A549 (cell line): ENCODE measurements around the gene ACYP2. TPM values are rescaled to one million over a fixed set of nuclear protein-coding genes. Genes with fewer than 3 reads are reported as not detected.

ENCODE experiments used
- ATAC-seq, 2 experiments: fragments of 200-7000 bp in 1 of 2; fragments of >200 bp in 1 of 2; cut with Nextera tagmentation in 1 of 2; cut with Tn5 transposase in 1 of 2; 3 replicates each; pipeline versions ENCODE4 v1.8.0 to v1.9.1; 2018 to 2020; ENCODE audit warnings: mild to moderate bottlenecking in 1 of 2, moderate library complexity in 1 of 2
- CTCF ChIA-PET: fragments of 300-600 bp; sonication (Branson Sonifier 250); formaldehyde crosslinking; extraction: SDS; loops from one replicate; lab custom pipeline; 2021; ENCODE audit warnings: antibody characterized with exemption, inconsistent platforms; lab: Yijun Ruan, JAX
- POLR2A ChIA-PET: fragments of 350-600 bp; formaldehyde crosslinking; extraction: SDS; loops from one replicate; lab custom pipeline; 2021; ENCODE audit warnings: antibody characterized with exemption, inconsistent platforms; lab: Yijun Ruan, JAX
- DNase-seq, 2 experiments: peaks; one replicate each; pipeline versions ENCODE4 v3.0.0 to v3.0.0-alpha.2; 2011 to 2016; ENCODE audit warnings: low read depth in 1 of 2, low spot score in 1 of 2
- FAIRE-seq: peaks from 2 replicates; lab custom pipeline; 2011; peaks lifted over from hg19 to GRCh38; lab: Jason Lieb, UNC
- H3K27ac ChIP-seq, 2 experiments: fragments of >200 bp; sonication (Bioruptor Twin); formaldehyde crosslinking; 3 replicates each; pipeline ENCODE4 v1.5.1; 2016 to 2017
- H3K4me1 ChIP-seq: fragments of >200 bp; sonication (Bioruptor Twin); formaldehyde crosslinking; 3 replicates; pipeline ENCODE4 v1.6.1; 2016
- H3K4me2 ChIP-seq: fragments of >200 bp; sonication (Bioruptor Twin); formaldehyde crosslinking; 3 replicates; pipeline ENCODE4 v1.6.1; 2016
- H3K4me3 ChIP-seq: fragments of >200 bp; sonication (Bioruptor Twin); formaldehyde crosslinking; 3 replicates; pipeline ENCODE4 v1.5.1; 2016
- H3K9me3 ChIP-seq: fragments of >200 bp; sonication (Bioruptor Twin); formaldehyde crosslinking; 3 replicates; pipeline ENCODE4 v1.6.1; 2016
- ATOH8 ChIP-seq: fragments of 250-450 bp; sonication (Bioruptor Pico); IDR thresholded peaks from 2 replicates; pipeline ENCODE4 v1.5.0; 2020; ENCODE audit warnings: low read depth, mild to moderate bottlenecking, moderate library complexity
- CBX2 ChIP-seq: fragments of 200-600 bp; sonication (generic); IDR thresholded peaks from 2 replicates; pipeline ENCODE4 v1.6.1; 2016; ENCODE audit warnings: low read depth, mild to moderate bottlenecking, borderline replicate concordance
- CBX8 ChIP-seq: fragments of 200-600 bp; sonication (generic); IDR thresholded peaks from 2 replicates; pipeline ENCODE4 v1.6.1; 2016
- CHD2 ChIP-seq: fragments of 150-350 bp; IDR thresholded peaks from 2 replicates; pipeline ENCODE4 v1.6.1; 2014; ENCODE audit warnings: low read length; ENCODE audit not compliant: partially characterized antibody
- CHD4 ChIP-seq: fragments of 200-600 bp; sonication (generic); IDR thresholded peaks from 2 replicates; pipeline ENCODE4 v1.6.1; 2016; ENCODE audit warnings: antibody characterized with exemption, mild to moderate bottlenecking, borderline replicate concordance
- E2F6 ChIP-seq: IDR thresholded peaks from 2 replicates; pipeline ENCODE4 v1.6.1; 2012; ENCODE audit warnings: low read depth, borderline replicate concordance
- EHF ChIP-seq: fragments of 250-450 bp; sonication (Bioruptor Pico); IDR thresholded peaks from 2 replicates; pipeline ENCODE4 v1.5.0; 2020; ENCODE audit warnings: mild to moderate bottlenecking
- EP300 ChIP-seq, 2 experiments: fragments of >200 bp; sonication (Bioruptor Twin); formaldehyde crosslinking; IDR thresholded peaks; 2 replicates in 1 of 2; 3 replicates in 1 of 2; pipeline ENCODE4 v1.6.1; 2016 to 2017
- FOSB ChIP-seq: fragments of 250-450 bp; sonication (Bioruptor Pico); IDR thresholded peaks from 2 replicates; pipeline ENCODE4 v1.5.0; 2020; ENCODE audit warnings: mild to moderate bottlenecking, moderate library complexity
- FOXS1 ChIP-seq: fragments of 250-450 bp; sonication (Bioruptor Pico); IDR thresholded peaks from 2 replicates; pipeline ENCODE4 v1.5.0; 2020; ENCODE audit warnings: mild to moderate bottlenecking, moderate library complexity
- GATA3 ChIP-seq: IDR thresholded peaks from 2 replicates; pipeline ENCODE4 v1.6.1; 2012; ENCODE audit warnings: borderline replicate concordance
- HEYL ChIP-seq: fragments of 250-450 bp; sonication (Bioruptor Pico); IDR thresholded peaks from 2 replicates; pipeline ENCODE4 v1.8.0; 2021; ENCODE audit warnings: mild to moderate bottlenecking, moderate library complexity
- JUN ChIP-seq, 2 experiments: fragments of >200 bp; sonication (Bioruptor Twin); formaldehyde crosslinking; IDR thresholded peaks; 2 replicates in 1 of 2; 3 replicates in 1 of 2; pipeline ENCODE4 v1.6.1; 2016 to 2017
- KDM1A ChIP-seq: fragments of 200-600 bp; sonication (generic); IDR thresholded peaks from 2 replicates; pipeline ENCODE4 v1.6.1; 2016; ENCODE audit warnings: low read depth, mild to moderate bottlenecking
- KDM5A ChIP-seq: fragments of 200-600 bp; sonication (generic); IDR thresholded peaks from 2 replicates; pipeline ENCODE4 v1.6.1; 2016; ENCODE audit warnings: antibody characterized with exemption, mild to moderate bottlenecking
- MAFK ChIP-seq: fragments of 450-650 bp; IDR thresholded peaks from 2 replicates; pipeline ENCODE4 v1.6.1; 2014; ENCODE audit not compliant: partially characterized antibody
- MAZ ChIP-seq: fragments of 150-350 bp; IDR thresholded peaks from 2 replicates; pipeline ENCODE4 v1.6.1; 2014; ENCODE audit warnings: antibody characterized with exemption, low read depth, low read length, borderline replicate concordance
- MYC ChIP-seq: IDR thresholded peaks from 2 replicates; pipeline ENCODE4 v1.6.1; 2012; ENCODE audit warnings: mild to moderate bottlenecking, inconsistent platforms, low read length, improper control_type of control experiment, borderline replicate concordance
- NFE2L2 ChIP-seq: fragments of 150-350 bp; conservative IDR thresholded peaks from 2 replicates; pipeline ENCODE4 v1.6.1; 2014; ENCODE audit warnings: low read length
- NR3C1 ChIP-seq: fragments of >200 bp; sonication (Bioruptor Twin); formaldehyde crosslinking; IDR thresholded peaks from 3 replicates; pipeline ENCODE4 v1.6.1; 2017
- PBX3 ChIP-seq: IDR thresholded peaks from 2 replicates; pipeline ENCODE4 v1.6.1; 2012
- POLR2A ChIP-seq: IDR thresholded peaks from 2 replicates; pipeline ENCODE4 v1.6.1; 2012; ENCODE audit warnings: mild to moderate bottlenecking, low read length
- POLR2AphosphoS2 ChIP-seq: conservative IDR thresholded peaks from 2 replicates; pipeline ENCODE4 v1.6.1; 2012; ENCODE audit warnings: low read length, improper control_type of control experiment, inconsistent platforms
- RARB ChIP-seq: fragments of 250-450 bp; sonication (Bioruptor Pico); IDR thresholded peaks from 2 replicates; pipeline ENCODE4 v1.8.0; 2021; ENCODE audit warnings: mild to moderate bottlenecking, moderate library complexity
- REST ChIP-seq: fragments of 200-600 bp; sonication (generic); IDR thresholded peaks from 2 replicates; pipeline ENCODE4 v1.6.1; 2016; ENCODE audit warnings: antibody characterized with exemption, mild to moderate bottlenecking, moderate library complexity
- RFX5 ChIP-seq: fragments of 450-650 bp; IDR thresholded peaks from 2 replicates; pipeline ENCODE4 v1.7.1; 2014; ENCODE audit warnings: antibody characterized with exemption, mild to moderate bottlenecking, moderate library complexity
- SREBF2 ChIP-seq: fragments of 450-650 bp; IDR thresholded peaks from 2 replicates; pipeline ENCODE4 v1.6.1; 2014; ENCODE audit warnings: mild to moderate bottlenecking, moderate library complexity
- TP53 ChIP-seq: fragments of 250-450 bp; sonication (Bioruptor Pico); IDR thresholded peaks from 2 replicates; pipeline ENCODE4 v1.5.0; 2021; ENCODE audit warnings: mild to moderate bottlenecking, moderate library complexity
- ZFP36 ChIP-seq: fragments of 450-650 bp; IDR thresholded peaks from 2 replicates; pipeline ENCODE4 v1.6.1; 2014; ENCODE audit warnings: borderline replicate concordance; ENCODE audit not compliant: partially characterized antibody
- ZSCAN20 ChIP-seq: fragments of 250-450 bp; sonication (Bioruptor Pico); IDR thresholded peaks from 2 replicates; pipeline ENCODE4 v1.8.0; 2022; ENCODE audit warnings: mild to moderate bottlenecking, moderate library complexity
- WGBS: methylation state at CpG from one replicate; pipeline ENCODE4 v1.1.6; 2017; ENCODE audit errors: missing lambda C conversion rate; 5-methylcytosine and 5-hydroxymethylcytosine counted together
- polyA plus RNA-seq, 4 experiments: library from polyadenylated mRNA; depleted of rRNA in 3 of 4; stranded (reverse); fragments of >200 nt; fragmentation: RNase III in 1 of 4; extraction: RNeasy Plus Mini Kit Qiagen cat#74134 plus additional on column Dnase treatment in 1 of 4; gene quantifications; 2 replicates in 3 of 4; 3 replicates in 1 of 4; pipeline ENCODE4 v1.2.3, GENCODE V29; 2011 to 2017

The ACYP2 gene
- polyA plus RNA-seq, 2 of the 4 experiments (the other 2 are of a cell fraction): 10.0 to 11.4 TPM

- TF ChIP-seq SREBF2: no peak
- no peak for TF ChIP-seq TP53
- TF ChIP-seq MYC: no peak
- TF ChIP-seq, all 56 proteins: peak for 0
Observed at GRCh38 chr2:54258166-54258565, 142.8 kb downstream of the ACYP2 start (continued).

GRCh38 chr2:54259413-54260240, 144.2 kb downstream of the ACYP2 start:
- FAIRE-seq (no peak), ATAC-seq (no peak), DNase-seq (no peak)
- Histone ChIP-seq H3K4me2 (no peak overlapping the region), H3K27ac (no peak overlapping the region), H3K4me3 (no peak overlapping the region), H3K4me1 (peaks cover 11% of the 10 kb centered on the region; the same call in 2 of the 3 replicates), H3K9me3 (no peaks in the 10 kb centered on the region)
- POLR2A ChIA-PET: no interaction called here
- no peak for TF ChIP-seq CHD4
- TF ChIP-seq HEYL: no peak
- no peak for TF ChIP-seq E2F6
- no peak for TF ChIP-seq SREBF2
- TF ChIP-seq REST: no peak
- TF ChIP-seq NR3C1: no peak
- TF ChIP-seq ZSCAN20: no peak
- TF ChIP-seq KDM1A: no peak
- no peak for TF ChIP-seq RARB (CRISPR knock-in tag)
- no peak for TF ChIP-seq EHF (CRISPR knock-in tag)
- TF ChIP-seq ZFP36: no peak
- TF ChIP-seq CHD2: no peak
- no peak for TF ChIP-seq EP300 (IDR thresholded peaks at IDR 0.05)
- TF ChIP-seq RFX5: no peak
- no peak for TF ChIP-seq MAZ
- no peak for TF ChIP-seq MAFK
- TF ChIP-seq FOSB (CRISPR knock-in tag): no peak
- no peak for TF ChIP-seq POLR2AphosphoS2
- no peak for TF ChIP-seq CBX8
- TF ChIP-seq GATA3: no peak
- WGBS: 59% methylated on average over 6 of the region's 6 CpGs
- CTCF ChIA-PET: no interaction called here

GRCh38 chr2:54260241-54260595, 144.8 kb downstream of the ACYP2 start:
- CTCF ChIA-PET: no interaction called here
- FAIRE-seq: no peak
- no peak for ATAC-seq
- POLR2A ChIA-PET: no interaction called here
- H3K27ac ChIP-seq: no peak overlapping the region
- H3K4me3 ChIP-seq: no peak overlapping the region
- H3K9me3 ChIP-seq: no peaks in the 10 kb centered on the region
- H3K4me1 ChIP-seq: peaks cover 11% of the 10 kb centered on the region; the same call in 2 of the 3 replicates
- H3K4me2 ChIP-seq: no peak overlapping the region
- DNase-seq: no peak
- 69% methylated on average over 2 of the region's 2 CpGs for WGBS
- TF ChIP-seq CBX8: no peak
- no peak for TF ChIP-seq POLR2A
- TF ChIP-seq JUN (IDR thresholded peaks at IDR 0.05): no peak
- TF ChIP-seq CBX2: no peak
- TF ChIP-seq FOXS1 (CRISPR knock-in tag): no peak
- no peak for TF ChIP-seq KDM1A
- no peak for TF ChIP-seq KDM5A
- TF ChIP-seq NR3C1: no peak
- no peak for TF ChIP-seq E2F6
- no peak for TF ChIP-seq TP53
- TF ChIP-seq CHD2: no peak
- TF ChIP-seq NFE2L2: no peak
- TF ChIP-seq MYC: no peak
- TF ChIP-seq PBX3: no peak
- no peak for TF ChIP-seq ATOH8 (CRISPR knock-in tag)
- TF ChIP-seq CHD4: no peak
